Loucy (cell line): ENCODE results near the gene PMEPA1.

Experiments
- H2AFZ ChIP-seq: fragments of 200-600 bp; sonication (generic); 2 replicates; pipeline ENCODE4 v1.6.0; 2016; ENCODE audit warnings: antibody characterized with exemption, mild to moderate bottlenecking, low read length, moderate library complexity
- H3F3A ChIP-seq: fragments of 200-600 bp; 2 replicates; pipeline ENCODE4 v1.6.0; 2016; ENCODE audit warnings: antibody characterized with exemption, low read depth, mild to moderate bottlenecking
- H3K27me3 ChIP-seq: fragments of 200-600 bp; sonication (generic); 2 replicates; pipeline ENCODE4 v1.6.1; 2014; ENCODE audit warnings: low read length, mild to moderate bottlenecking; ENCODE audit not compliant: insufficient read depth, poor library complexity, severe bottlenecking
- H3K36me3 ChIP-seq: fragments of 200-600 bp; sonication (generic); 2 replicates; pipeline ENCODE4 v1.6.1; 2016; ENCODE audit warnings: low read length; ENCODE audit not compliant: insufficient read depth
- H3K4me1 ChIP-seq: fragments of 200-600 bp; sonication (generic); 2 replicates; pipeline ENCODE4 v1.5.1; 2014; ENCODE audit warnings: low read length, mild to moderate bottlenecking; ENCODE audit not compliant: insufficient read depth, poor library complexity, severe bottlenecking
- H3K4me2 ChIP-seq: fragments of 200-600 bp; sonication (generic); 2 replicates; pipeline ENCODE4 v1.6.0; 2014; ENCODE audit warnings: antibody characterized with exemption, low read length, low read depth, mild to moderate bottlenecking; ENCODE audit not compliant: poor library complexity, severe bottlenecking
- H3K4me3 ChIP-seq: fragments of 200-600 bp; sonication (generic); 2 replicates; pipeline ENCODE4 v1.5.1; 2014; ENCODE audit warnings: low read length, mild to moderate bottlenecking, mixed read lengths; ENCODE audit not compliant: poor library complexity, severe bottlenecking
- H3K79me2 ChIP-seq: fragments of 200-600 bp; sonication (generic); 2 replicates; pipeline ENCODE4 v1.6.1; 2014; ENCODE audit warnings: low read length; ENCODE audit not compliant: insufficient read depth
- H3K9ac ChIP-seq: fragments of 200-600 bp; sonication (generic); 2 replicates; pipeline ENCODE4 v1.6.0; 2014; ENCODE audit warnings: mild to moderate bottlenecking, low read depth, low read length, moderate library complexity; ENCODE audit not compliant: poor library complexity, severe bottlenecking
- H3K9me2 ChIP-seq: fragments of 200-600 bp; sonication (generic); replicated peaks from 2 replicates; pipeline ENCODE4 v1.6.1; 2016; ENCODE audit warnings: low read depth, low read length, mixed read lengths
- H3K9me3 ChIP-seq: fragments of 200-600 bp; sonication (generic); 2 replicates; pipeline ENCODE4 v1.6.1; 2014; ENCODE audit warnings: mild to moderate bottlenecking, antibody characterized with exemption, low read length, low read depth; ENCODE audit not compliant: insufficient read depth
- H4K20me1 ChIP-seq: fragments of 200-600 bp; sonication (generic); 2 replicates; pipeline ENCODE4 v1.6.0; 2014; ENCODE audit warnings: antibody characterized with exemption, low read length, mild to moderate bottlenecking; ENCODE audit not compliant: insufficient read depth, poor library complexity, severe bottlenecking
- CTCF ChIP-seq: fragments of 200-600 bp; sonication (generic); conservative IDR thresholded peaks from 2 replicates; pipeline ENCODE4 v1.5.1; 2014; ENCODE audit warnings: mild to moderate bottlenecking, antibody characterized with exemption, low read length
- EZH2phosphoT487 ChIP-seq: fragments of 200-600 bp; IDR thresholded peaks from 2 replicates; pipeline ENCODE4 v1.6.1; 2018; ENCODE audit warnings: antibody characterized with exemption, mild to moderate bottlenecking, moderate library complexity, borderline replicate concordance

The PMEPA1 gene

GRCh38 chr20:57756213-57756612, 46.4 kb upstream of the PMEPA1 start:
- Histone ChIP-seq H3K27me3 (no peaks in the 10 kb centered on the region), H3F3A (no peaks in the 10 kb centered on the region), H3K9ac (no peak overlapping the region), H2AFZ (no peak overlapping the region), H3K4me1 (no peaks in the 10 kb centered on the region), H3K4me2 (no peak overlapping the region), H4K20me1 (no peaks in the 10 kb centered on the region), H3K79me2 (no peaks in the 10 kb centered on the region), H3K36me3 (no peaks in the 10 kb centered on the region), H3K9me3 (no peaks in the 10 kb centered on the region), H3K9me2 (no peaks in the 10 kb centered on the region), H3K4me3 (no peak overlapping the region)
- TF ChIP-seq CTCF (no peak), EZH2phosphoT487 (no peak)

DNA sequence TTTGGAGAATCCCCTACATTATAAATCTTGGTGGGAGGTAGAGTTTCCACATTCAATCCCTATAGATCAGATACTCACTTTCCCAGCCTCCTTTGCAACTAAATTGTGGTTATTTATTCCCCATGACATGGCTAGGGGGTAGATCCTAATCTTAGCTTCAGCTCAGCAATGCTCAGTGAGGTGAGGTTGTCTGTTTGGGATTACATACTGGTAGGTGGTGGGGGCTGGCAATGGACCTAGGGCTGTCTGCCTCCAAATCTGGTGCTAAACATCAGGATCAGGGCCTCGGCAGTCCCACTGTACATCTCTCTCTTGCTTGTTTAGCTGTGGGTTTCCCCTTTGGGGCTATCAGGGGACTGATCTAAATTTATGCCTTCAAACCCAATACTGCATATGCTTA, 45.8 kb upstream of the PMEPA1 start:
- no peak overlapping the region for H3K4me2 ChIP-seq
- TF ChIP-seq CTCF (no peak), EZH2phosphoT487 (no peak)
- no peaks in the 10 kb centered on the region for H3K79me2 ChIP-seq
- no peaks in the 10 kb centered on the region for H3K4me1 ChIP-seq
- no peaks in the 10 kb centered on the region for H3K9me2 ChIP-seq
- H3K36me3 ChIP-seq = no peaks in the 10 kb centered on the region
- no peak overlapping the region for H3K9ac ChIP-seq
- no peaks in the 10 kb centered on the region for H4K20me1 ChIP-seq
- H3F3A ChIP-seq = no peaks in the 10 kb centered on the region
- no peak overlapping the region for H3K4me3 ChIP-seq
- H3K27me3 ChIP-seq = no peaks in the 10 kb centered on the region
- no peaks in the 10 kb centered on the region for H3K9me3 ChIP-seq
- no peak overlapping the region for H2AFZ ChIP-seq

DNA sequence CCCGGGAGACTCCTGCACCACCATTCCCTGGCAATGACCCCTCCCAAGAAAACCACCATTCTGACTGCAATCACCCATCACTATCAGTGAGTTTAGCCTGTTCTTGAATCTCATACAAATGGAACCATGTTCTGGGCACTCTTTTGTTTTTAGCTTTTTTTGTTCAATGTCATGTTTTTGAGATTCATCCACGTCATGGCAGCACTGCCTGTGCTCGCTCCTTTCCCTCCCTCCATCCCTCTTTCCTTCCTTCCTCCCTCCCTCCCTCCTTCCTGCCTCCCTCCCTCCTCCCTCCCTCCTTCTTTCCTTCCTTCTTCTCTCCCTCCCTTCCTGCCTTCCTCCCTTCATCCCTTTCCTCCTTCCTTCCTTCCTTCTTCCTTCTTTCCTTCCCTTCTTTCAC, 44.4 kb upstream of the PMEPA1 start:
- no peak overlapping the region for H2AFZ ChIP-seq

More for the DNA sequence above, 44.4 kb upstream of the PMEPA1 start:
- no peaks in the 10 kb centered on the region for H3K9me2 ChIP-seq
- H3K79me2 ChIP-seq = no peaks in the 10 kb centered on the region
- no peaks in the 10 kb centered on the region for H4K20me1 ChIP-seq
- H3K4me3 ChIP-seq = no peak overlapping the region
- H3K27me3 ChIP-seq = no peaks in the 10 kb centered on the region
- H3K9me3 ChIP-seq = no peaks in the 10 kb centered on the region
- no peaks in the 10 kb centered on the region for H3K4me1 ChIP-seq
- H3F3A ChIP-seq = no peaks in the 10 kb centered on the region
- H3K36me3 ChIP-seq = no peaks in the 10 kb centered on the region
- no peak overlapping the region for H3K9ac ChIP-seq
- TF ChIP-seq CTCF = no peak
- TF ChIP-seq EZH2phosphoT487 = no peak
- no peak overlapping the region for H3K4me2 ChIP-seq
